Measurements from ENCODE around the gene PRIM1. TPM values are rescaled to one million over a fixed set of nuclear protein-coding genes. Genes with fewer than 3 reads are reported as not detected.

Gene PRIM1
- total and polyA plus RNA-seq, 10 donors = 5.2 to 23.0 (median 10.8) TPM

DNA sequence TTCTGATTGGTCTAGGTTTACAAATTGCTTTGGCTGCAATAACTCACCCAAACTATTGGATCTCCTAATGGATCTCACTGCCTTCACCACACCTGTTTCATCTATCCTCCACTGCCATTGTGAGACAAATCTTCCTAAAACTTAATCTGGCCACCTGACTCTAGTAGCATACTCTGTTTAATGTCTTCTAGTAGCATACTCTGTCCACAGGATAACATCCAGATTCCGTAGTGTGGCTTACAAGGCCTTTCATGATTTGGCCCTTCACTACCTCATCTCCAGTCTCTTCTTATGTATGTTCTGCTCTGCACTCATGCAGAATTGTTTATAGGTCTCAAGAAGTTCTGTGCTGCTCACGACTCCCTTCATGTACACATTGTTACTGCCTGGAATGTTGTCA, 21.0 kb upstream of the PRIM1 start:
- WGBS, 5 donors = 81 to 94% (median 90%) methylated on average over 2 of the region's 2 CpGs
- no peak overlapping the region for H3K27ac ChIP-seq
- H3K4me3 ChIP-seq = no peak overlapping the region
- no peak for DNase-seq
- H3K36me3 ChIP-seq = peaks cover 0 to 21% (median 0%) of the 10 kb centered on the region in 6 donors
- TF ChIP-seq, protein P1, sequence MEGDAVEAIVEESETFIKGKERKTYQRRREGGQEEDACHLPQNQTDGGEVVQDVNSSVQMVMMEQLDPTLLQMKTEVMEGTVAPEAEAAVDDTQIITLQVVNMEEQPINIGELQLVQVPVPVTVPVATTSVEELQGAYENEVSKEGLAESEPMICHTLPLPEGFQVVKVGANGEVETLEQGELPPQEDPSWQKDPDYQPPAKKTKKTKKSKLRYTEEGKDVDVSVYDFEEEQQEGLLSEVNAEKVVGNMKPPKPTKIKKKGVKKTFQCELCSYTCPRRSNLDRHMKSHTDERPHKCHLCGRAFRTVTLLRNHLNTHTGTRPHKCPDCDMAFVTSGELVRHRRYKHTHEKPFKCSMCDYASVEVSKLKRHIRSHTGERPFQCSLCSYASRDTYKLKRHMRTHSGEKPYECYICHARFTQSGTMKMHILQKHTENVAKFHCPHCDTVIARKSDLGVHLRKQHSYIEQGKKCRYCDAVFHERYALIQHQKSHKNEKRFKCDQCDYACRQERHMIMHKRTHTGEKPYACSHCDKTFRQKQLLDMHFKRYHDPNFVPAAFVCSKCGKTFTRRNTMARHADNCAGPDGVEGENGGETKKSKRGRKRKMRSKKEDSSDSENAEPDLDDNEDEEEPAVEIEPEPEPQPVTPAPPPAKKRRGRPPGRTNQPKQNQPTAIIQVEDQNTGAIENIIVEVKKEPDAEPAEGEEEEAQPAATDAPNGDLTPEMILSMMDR (IDR thresholded peaks at IDR 0.05 in 8 of 11, conservative IDR thresholded peaks at IDR 0.05 in 3 of 11) = no peak
- TF ChIP-seq POLR2A (IDR thresholded peaks at IDR 0.05) = no peak
- intact Hi-C loops (cut with DNase I; ENCODE audit: low total_unique reads) = no loop called here
- H3K9me3 ChIP-seq = no peaks in the 10 kb centered on the region
- H3K4me1 ChIP-seq = peaks cover 0 to 54% (median 8%) of the 10 kb centered on the region in 6 donors
- no peaks in the 10 kb centered on the region for H3K27me3 ChIP-seq (replicated peaks in 1 of 7)

GRCh38 chr12:56772625-56773024, 20.5 kb upstream of the PRIM1 start:
- TF ChIP-seq POLR2AphosphoS5 (IDR thresholded peaks at IDR 0.05) = no peak
- TF ChIP-seq POLR2A (IDR thresholded peaks at IDR 0.05) = no peak
- TF ChIP-seq, protein P1 (IDR thresholded peaks at IDR 0.05 in 8 of 11, conservative IDR thresholded peaks at IDR 0.05 in 3 of 11) = no peak
- Histone ChIP-seq H3K27ac (no peak overlapping the region), H3K4me1 (peaks cover 0 to 57% (median 8%) of the 10 kb centered on the region in 6 donors), H3K27me3 (replicated peaks in 1 of 7) (no peaks in the 10 kb centered on the region), H3K9me3 (no peaks in the 10 kb centered on the region), H3K36me3 (peaks cover 0 to 18% (median 0%) of the 10 kb centered on the region in 6 donors), H3K4me3 (no peak overlapping the region)
- WGBS, 5 donors = 71 to 97% (median 87%) methylated on average over 5 of the region's 5 CpGs
- intact Hi-C loops (cut with DNase I; ENCODE audit: low total_unique reads) = no loop called here
- no peak for DNase-seq

GRCh38 chr12:56769868-56770267, 17.7 kb upstream of the PRIM1 start:
- no peaks in the 10 kb centered on the region for H3K9me3 ChIP-seq
- intact Hi-C loops (cut with DNase I; ENCODE audit: low total_unique reads) = no loop called here
- WGBS, 5 donors = 80 to 95% (median 87%) methylated on average over 3 of the region's 3 CpGs
- H3K4me1 ChIP-seq = peaks cover 0 to 55% (median 13%) of the 10 kb centered on the region in 6 donors
- TF ChIP-seq, protein P1 (IDR thresholded peaks at IDR 0.05 in 8 of 11, conservative IDR thresholded peaks at IDR 0.05 in 3 of 11) = no peak
- TF ChIP-seq POLR2A (IDR thresholded peaks at IDR 0.05) (no peak), POLR2AphosphoS5 (IDR thresholded peaks at IDR 0.05) (no peak)
- no peaks in the 10 kb centered on the region for H3K36me3 ChIP-seq
- H3K4me3 ChIP-seq = peak overlapping the region in 1 of 8 donors; percentile 6
- DNase-seq = no peak
- H3K27me3 ChIP-seq (replicated peaks in 1 of 7) = no peaks in the 10 kb centered on the region
- peak overlapping the region in 3 of 8 donors; percentile 18 to 40 (median 28) for H3K27ac ChIP-seq

GRCh38 chr12:56768424-56768823, 16.3 kb upstream of the PRIM1 start:
- DNase-seq = no peak
- no peaks in the 10 kb centered on the region for H3K36me3 ChIP-seq
- no peaks in the 10 kb centered on the region for H3K9me3 ChIP-seq
- peak overlapping the region in 5 of 8 donors; percentile 1 to 33 (median 18) for H3K27ac ChIP-seq
- intact Hi-C loops (cut with DNase I; ENCODE audit: low total_unique reads) = no loop called here
- H3K27me3 ChIP-seq (replicated peaks in 1 of 7) = no peaks in the 10 kb centered on the region
- 87 to 94% (median 91%) methylated on average over 5 of the region's 5 CpGs for WGBS, 5 donors
- peaks cover 0 to 48% (median 13%) of the 10 kb centered on the region in 6 donors for H3K4me1 ChIP-seq
- no peak for TF ChIP-seq POLR2AphosphoS5 (IDR thresholded peaks at IDR 0.05)
- TF ChIP-seq, protein P1 (IDR thresholded peaks at IDR 0.05 in 8 of 11, conservative IDR thresholded peaks at IDR 0.05 in 3 of 11) = no peak
- no peak for TF ChIP-seq POLR2A (IDR thresholded peaks at IDR 0.05)
- H3K4me3 ChIP-seq = no peak overlapping the region

All from spleen (tissue), 11 donors.